ENCODE data around the gene SMG9.
A peak's percentile ranks its signal among the peaks of the same experiment; 100 is the strongest.

The SMG9 gene

DNA sequence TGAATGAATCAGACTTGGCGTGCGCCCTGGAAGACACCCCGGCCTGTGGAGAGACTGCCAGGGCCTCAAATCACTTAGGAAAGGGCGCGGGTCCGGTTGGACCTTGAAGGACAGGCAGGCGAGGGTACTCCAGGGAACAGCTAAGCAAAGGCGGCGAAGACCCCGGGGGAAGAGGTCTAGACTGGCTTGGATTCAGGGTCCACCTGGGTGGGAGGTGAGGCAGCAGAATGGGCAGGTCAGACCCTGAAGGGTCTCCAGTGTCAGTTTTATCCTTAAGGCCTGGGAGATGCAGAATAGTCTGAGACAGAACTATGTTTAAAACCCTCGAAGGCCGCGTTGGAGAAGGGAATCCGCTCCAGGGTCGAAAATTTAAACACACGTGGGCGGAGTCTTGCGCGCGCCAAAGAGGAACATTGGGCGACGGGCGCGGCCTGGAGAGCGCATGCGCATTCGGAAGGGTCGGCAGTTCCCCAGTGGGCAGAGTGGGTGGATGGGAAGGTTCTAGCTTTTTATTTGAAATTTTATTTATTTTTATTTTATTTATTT is 567 bp upstream of the SMG9 start:
- H3K9me3 ChIP-seq (ENCODE audit: severe bottlenecking): no peaks in the 10 kb centered on the region
- peak overlapping the region; percentile 99 for H3K27ac ChIP-seq
- DNase-seq: no peak
- no peaks in the 10 kb centered on the region for H3K27me3 ChIP-seq (ENCODE audit: insufficient read depth, low read depth, severe bottlenecking)
- H3K4me3 ChIP-seq (ENCODE audit: low read depth, low read length): peak overlapping the region; percentile 95
- TF ChIP-seq, protein P1, sequence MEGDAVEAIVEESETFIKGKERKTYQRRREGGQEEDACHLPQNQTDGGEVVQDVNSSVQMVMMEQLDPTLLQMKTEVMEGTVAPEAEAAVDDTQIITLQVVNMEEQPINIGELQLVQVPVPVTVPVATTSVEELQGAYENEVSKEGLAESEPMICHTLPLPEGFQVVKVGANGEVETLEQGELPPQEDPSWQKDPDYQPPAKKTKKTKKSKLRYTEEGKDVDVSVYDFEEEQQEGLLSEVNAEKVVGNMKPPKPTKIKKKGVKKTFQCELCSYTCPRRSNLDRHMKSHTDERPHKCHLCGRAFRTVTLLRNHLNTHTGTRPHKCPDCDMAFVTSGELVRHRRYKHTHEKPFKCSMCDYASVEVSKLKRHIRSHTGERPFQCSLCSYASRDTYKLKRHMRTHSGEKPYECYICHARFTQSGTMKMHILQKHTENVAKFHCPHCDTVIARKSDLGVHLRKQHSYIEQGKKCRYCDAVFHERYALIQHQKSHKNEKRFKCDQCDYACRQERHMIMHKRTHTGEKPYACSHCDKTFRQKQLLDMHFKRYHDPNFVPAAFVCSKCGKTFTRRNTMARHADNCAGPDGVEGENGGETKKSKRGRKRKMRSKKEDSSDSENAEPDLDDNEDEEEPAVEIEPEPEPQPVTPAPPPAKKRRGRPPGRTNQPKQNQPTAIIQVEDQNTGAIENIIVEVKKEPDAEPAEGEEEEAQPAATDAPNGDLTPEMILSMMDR (IDR thresholded peaks at IDR 0.05; ENCODE audit: low read depth, low read length): no peak
- peaks cover 25% of the 10 kb centered on the region for H3K36me3 ChIP-seq

DNA sequence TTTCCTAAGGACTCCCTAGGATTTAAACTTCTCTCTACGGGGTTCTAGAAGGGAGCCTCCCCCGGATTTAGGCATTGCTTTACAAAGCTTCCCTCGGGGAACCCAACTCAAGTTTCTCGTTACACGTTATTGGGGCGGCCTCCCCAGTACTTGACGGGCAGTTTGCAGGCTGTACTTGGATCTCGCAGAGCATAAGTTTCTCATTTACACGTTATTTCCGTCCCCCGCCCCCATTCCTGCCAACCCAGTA is 584 bp downstream of the SMG9 start:
- peak overlapping the region; percentile 95 for H3K4me3 ChIP-seq (ENCODE audit: low read depth, low read length)
- no peaks in the 10 kb centered on the region for H3K9me3 ChIP-seq (ENCODE audit: severe bottlenecking)
- no peak for DNase-seq
- H3K27ac ChIP-seq: peak overlapping the region; percentile 99
- H3K36me3 ChIP-seq: peaks cover 36% of the 10 kb centered on the region
- TF ChIP-seq, protein P1 (IDR thresholded peaks at IDR 0.05; ENCODE audit: low read depth, low read length): no peak
- no peaks in the 10 kb centered on the region for H3K27me3 ChIP-seq (ENCODE audit: insufficient read depth, low read depth, severe bottlenecking)

DNA sequence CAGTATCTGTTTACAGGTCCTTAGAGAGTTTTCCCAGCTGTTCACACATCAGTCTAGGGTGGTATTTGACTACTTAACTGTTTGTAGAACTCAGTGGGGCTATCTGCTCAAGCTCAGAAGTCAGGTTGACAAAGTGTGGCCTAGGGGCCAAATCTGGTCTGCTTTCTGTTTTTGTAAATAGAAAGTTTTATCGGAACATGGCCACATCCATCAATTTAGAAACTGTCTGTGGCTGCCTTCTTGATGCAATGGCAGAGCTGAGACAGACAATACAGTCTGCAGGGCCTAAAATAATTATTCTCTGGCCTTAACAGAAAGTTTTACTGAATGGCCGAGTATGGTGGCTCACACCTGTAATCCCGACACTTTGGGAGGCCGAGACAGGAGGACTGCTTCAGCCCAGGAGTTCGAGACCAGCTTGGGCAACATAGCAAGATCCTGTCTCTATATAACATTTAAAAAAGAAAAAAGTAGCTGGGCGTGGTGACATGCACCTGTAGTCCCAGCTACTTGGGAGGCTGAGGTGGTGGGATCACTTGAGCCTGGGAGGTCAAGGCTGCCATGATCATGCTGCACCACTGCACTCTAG is 2.4 kb downstream of the SMG9 start:
- Histone ChIP-seq H3K4me3 (ENCODE audit: low read depth, low read length) (no peak overlapping the region), H3K27ac (no peak overlapping the region), H3K36me3 (peaks cover 50% of the 10 kb centered on the region)

DNA sequence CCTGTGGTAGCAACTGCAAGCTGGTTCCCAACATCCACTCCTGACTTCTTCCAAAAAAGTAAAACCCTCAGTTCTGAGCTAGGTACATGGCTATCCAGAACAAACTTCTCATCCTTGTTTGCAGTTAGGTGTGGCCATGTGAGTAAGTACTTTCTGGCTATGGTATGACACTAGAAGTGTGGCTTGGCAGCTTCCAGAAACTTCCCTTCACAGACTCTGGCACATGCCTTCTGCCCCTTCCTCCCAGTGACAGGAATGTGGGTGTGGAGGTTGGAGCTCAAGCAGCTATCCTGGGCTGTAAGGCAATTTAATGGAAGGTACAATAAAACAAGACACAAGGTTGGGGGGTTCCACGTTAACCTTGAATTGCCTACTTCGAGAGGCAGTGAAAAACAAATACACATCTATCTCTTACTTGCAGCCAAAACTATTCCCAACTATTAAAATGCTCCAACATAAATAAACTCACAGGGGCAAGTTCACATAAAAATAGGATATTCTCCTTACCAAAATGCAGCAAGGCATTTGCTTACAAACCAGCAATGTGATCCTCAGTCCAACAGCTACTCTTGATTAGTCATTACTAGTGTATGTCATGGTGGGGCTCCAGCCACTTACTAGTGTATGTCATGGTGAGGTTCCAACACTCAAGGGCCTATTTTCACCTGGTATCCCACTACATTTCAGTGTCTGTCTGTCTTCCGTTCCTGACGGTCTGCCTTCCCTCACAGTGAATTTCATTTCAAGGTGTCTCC is 3.1 kb downstream of the SMG9 start:
- H3K27ac ChIP-seq: no peak overlapping the region
- no peak for DNase-seq

More for the DNA sequence above, 2.4 kb downstream of the SMG9 start:
- Histone ChIP-seq H3K27me3 (ENCODE audit: insufficient read depth, low read depth, severe bottlenecking) (no peaks in the 10 kb centered on the region), H3K9me3 (ENCODE audit: severe bottlenecking) (no peaks in the 10 kb centered on the region)
- no peak for DNase-seq
- TF ChIP-seq, protein P1 (IDR thresholded peaks at IDR 0.05; ENCODE audit: low read depth, low read length): no peak

DNA sequence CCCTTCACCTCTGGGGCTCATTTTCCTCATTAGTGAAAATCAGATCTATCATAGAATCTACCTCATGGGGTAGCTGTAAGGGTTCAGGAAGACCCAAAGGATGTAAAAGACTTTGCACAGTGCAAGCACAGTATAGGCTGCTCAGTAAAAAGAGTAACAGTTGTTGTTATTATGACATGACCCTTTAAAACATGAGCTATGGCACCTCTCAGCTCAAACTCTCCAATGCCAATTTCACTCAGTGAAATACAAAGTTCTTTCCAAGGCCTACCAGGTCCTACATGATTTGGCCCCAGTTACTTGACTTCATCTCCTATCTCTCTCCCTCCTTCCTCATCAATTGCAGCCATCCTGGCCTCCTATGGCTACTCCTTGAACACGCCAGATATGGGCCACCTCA is 4.9 kb downstream of the SMG9 start:
- Histone ChIP-seq H3K36me3 (peaks cover 72% of the 10 kb centered on the region), H3K27me3 (ENCODE audit: insufficient read depth, low read depth, severe bottlenecking) (no peaks in the 10 kb centered on the region), H3K4me3 (ENCODE audit: low read depth, low read length) (no peak overlapping the region), H3K9me3 (ENCODE audit: severe bottlenecking) (no peaks in the 10 kb centered on the region), H3K27ac (no peak overlapping the region)
- TF ChIP-seq, protein P1 (IDR thresholded peaks at IDR 0.05; ENCODE audit: low read depth, low read length): no peak
- DNase-seq: no peak

More for the DNA sequence above, 3.1 kb downstream of the SMG9 start:
- Histone ChIP-seq H3K9me3 (ENCODE audit: severe bottlenecking) (no peaks in the 10 kb centered on the region), H3K4me3 (ENCODE audit: low read depth, low read length) (no peak overlapping the region), H3K27me3 (ENCODE audit: insufficient read depth, low read depth, severe bottlenecking) (no peaks in the 10 kb centered on the region), H3K36me3 (peaks cover 56% of the 10 kb centered on the region)
- TF ChIP-seq, protein P1 (IDR thresholded peaks at IDR 0.05; ENCODE audit: low read depth, low read length): no peak
